ENCODE results near the gene HSD17B13.

GRCh38 chr4:87281603-87282002 is 41.1 kb downstream of the HSD17B13 start:
- no peak for TF ChIP-seq POLR2AphosphoS5 (IDR thresholded peaks at IDR 0.05; ENCODE audit: low read depth, low read length)
- no peak for TF ChIP-seq TAF1 (IDR thresholded peaks at IDR 0.05; ENCODE audit: borderline replicate concordance, low read depth, low read length)

Measured in GM12892 (cell line).